Chondrocyte (in vitro differentiated cells): Measurements from ENCODE around the gene SFT2D1. TPM values are rescaled to one million over a fixed set of nuclear protein-coding genes. Genes with fewer than 3 reads are reported as not detected.

Experiments
- DNase-seq: peaks from one replicate; pipeline ENCODE4 v3.0.0; 2021; ENCODE audit warnings: mixed read lengths, low spot score
- H3K27ac Mint-ChIP-seq: one replicate; pipeline ENCODE4 v1.8.0; 2021; ENCODE audit warnings: mild to moderate bottlenecking, moderate library complexity, mixed read lengths; ENCODE audit not compliant: unreplicated experiment
- H3K27me3 Mint-ChIP-seq: 2 replicates; pipeline ENCODE4 v1.8.0; 2021; ENCODE audit warnings: low read depth, mixed read lengths
- H3K36me3 Mint-ChIP-seq: 2 replicates; pipeline ENCODE4 v1.8.0; 2021; ENCODE audit warnings: low read depth, mixed read lengths
- H3K4me1 Mint-ChIP-seq: 2 replicates; pipeline ENCODE4 v1.8.0; 2021; ENCODE audit warnings: low read depth, mild to moderate bottlenecking, mixed read lengths
- H3K4me3 Mint-ChIP-seq: one replicate; pipeline ENCODE4 v1.8.0; 2021; ENCODE audit warnings: mild to moderate bottlenecking, moderate library complexity, mixed read lengths; ENCODE audit not compliant: unreplicated experiment
- H3K9me3 Mint-ChIP-seq: 2 replicates; pipeline ENCODE4 v1.8.0; 2021; ENCODE audit warnings: low read depth, mixed read lengths
- CTCF ChIP-seq: fragments of 200-600 bp; sonication (generic); IDR thresholded peaks from 2 replicates; pipeline ENCODE4 v1.5.0; 2021; ENCODE audit warnings: antibody characterized with exemption, mild to moderate bottlenecking, moderate library complexity
- total RNA-seq: library from RNA; stranded (reverse); gene quantifications from 3 replicates; pipeline ENCODE4 v1.2.1, GENCODE V29; 2021

SFT2D1 gene
- total RNA-seq, 1 donor from 2014 or later: 30.0 TPM

- no peak overlapping the region for H3K4me3 Mint-ChIP-seq
- no peak for TF ChIP-seq CTCF
- no peaks in the 10 kb centered on the region for H3K9me3 Mint-ChIP-seq
- H3K27ac Mint-ChIP-seq: no peak overlapping the region
- H3K36me3 Mint-ChIP-seq: peaks cover 13% of the 10 kb centered on the region
- no peak for DNase-seq
- no peaks in the 10 kb centered on the region for H3K27me3 Mint-ChIP-seq
- H3K4me1 Mint-ChIP-seq: peaks cover 7% of the 10 kb centered on the region
These were observed 18.9 kb downstream of the SFT2D1 start for GRCh38 chr6:166323395-166323794.

- no peak for DNase-seq
- no peak overlapping the region for H3K4me3 Mint-ChIP-seq
- peaks cover 8% of the 10 kb centered on the region for H3K4me1 Mint-ChIP-seq
- H3K36me3 Mint-ChIP-seq: peaks cover 7% of the 10 kb centered on the region
- H3K27me3 Mint-ChIP-seq: no peaks in the 10 kb centered on the region
- no peak for TF ChIP-seq CTCF
- H3K9me3 Mint-ChIP-seq: no peaks in the 10 kb centered on the region
- H3K27ac Mint-ChIP-seq: peak overlapping the region; percentile 52
These were observed 23.4 kb downstream of the SFT2D1 start for GRCh38 chr6:166318649-166319600.

GRCh38 chr6:166318227-166318626 is 24.1 kb downstream of the SFT2D1 start:
- Mint-ChIP-seq H3K4me3 (no peak overlapping the region), H3K27ac (peak overlapping the region; percentile 52), H3K36me3 (peaks cover 6% of the 10 kb centered on the region), H3K9me3 (no peaks in the 10 kb centered on the region), H3K27me3 (no peaks in the 10 kb centered on the region), H3K4me1 (peaks cover 8% of the 10 kb centered on the region)
- DNase-seq: no peak
- TF ChIP-seq CTCF: no peak

GRCh38 chr6:166317261-166318212 is 24.8 kb downstream of the SFT2D1 start:
- no peak overlapping the region for H3K27ac Mint-ChIP-seq
- H3K4me3 Mint-ChIP-seq: no peak overlapping the region
- H3K9me3 Mint-ChIP-seq: no peaks in the 10 kb centered on the region
- DNase-seq: no peak
- no peaks in the 10 kb centered on the region for H3K27me3 Mint-ChIP-seq
- peaks cover 5% of the 10 kb centered on the region for H3K36me3 Mint-ChIP-seq
- peaks cover 12% of the 10 kb centered on the region for H3K4me1 Mint-ChIP-seq
- TF ChIP-seq CTCF: no peak

GRCh38 chr6:166315436-166315835 is 26.9 kb downstream of the SFT2D1 start:
- no peak for TF ChIP-seq CTCF
- Mint-ChIP-seq H3K27me3 (no peaks in the 10 kb centered on the region), H3K4me3 (no peak overlapping the region), H3K27ac (no peak overlapping the region), H3K36me3 (peaks cover 3% of the 10 kb centered on the region), H3K9me3 (no peaks in the 10 kb centered on the region), H3K4me1 (peaks cover 12% of the 10 kb centered on the region)
- DNase-seq: no peak
